ENCODE data around the gene JMJD6.

DNA sequence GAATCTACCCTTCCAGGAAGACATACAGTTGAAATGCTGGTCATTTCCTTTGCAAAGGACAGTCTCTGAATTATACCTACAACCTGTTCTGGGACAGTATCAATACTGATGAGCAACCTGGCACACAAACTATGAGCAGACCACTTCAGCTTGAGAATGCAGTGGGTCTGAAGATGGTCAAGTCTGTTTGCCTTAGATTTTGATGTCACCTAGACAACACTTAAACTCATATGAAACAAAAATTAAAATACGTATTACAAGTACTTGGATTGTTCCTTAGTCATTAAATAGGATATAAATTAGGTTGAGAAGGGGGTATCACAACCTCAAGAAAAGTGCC lies 7.2 kb upstream of the JMJD6 start:
- no peak for TF ChIP-seq GATA3 (IDR thresholded peaks at IDR 0.05; ENCODE audit: low read depth, low read length)
- TF ChIP-seq GATA2 (IDR thresholded peaks at IDR 0.05; ENCODE audit: low read depth, low read length) = no peak

Data from SH-SY5Y (cell line).